ENCODE data around the gene STK32C. TPM values are rescaled to one million over a fixed set of nuclear protein-coding genes. Genes with fewer than 3 reads are reported as not detected.

STK32C gene
- total and polyA plus RNA-seq, 12 donors, result 2.7 to 8.9 (median 5.7) TPM

GRCh38 chr10:132226586-132227405, 81.0 kb downstream of the STK32C start:
- ATAC-seq, result no peak
- Histone ChIP-seq H3K9me3 (no peaks in the 10 kb centered on the region), H3K36me3 (no peaks in the 10 kb centered on the region), H3K4me1 (peaks cover 0 to 48% (median 0%) of the 10 kb centered on the region in 9 donors), H3K4me3 (no peak overlapping the region), H3K27me3 (no peaks in the 10 kb centered on the region), H3K27ac (no peak overlapping the region)
- TF ChIP-seq CTCF (IDR thresholded peaks at IDR 0.05), result no peak
- WGBS, 2 donors, result 89 to 94% methylated on average over 27 of the region's 27 CpGs
- intact Hi-C loops (cut with DNase I), result loop anchor here in 5 of 10 donors (5.0 to 10.0 kb wide), 4 partner anchors 226 to 418 kb away; no protein-coding TSS in a partner anchor
- DNase-seq, result peak in 1 of 2 donors; percentile 7

DNA sequence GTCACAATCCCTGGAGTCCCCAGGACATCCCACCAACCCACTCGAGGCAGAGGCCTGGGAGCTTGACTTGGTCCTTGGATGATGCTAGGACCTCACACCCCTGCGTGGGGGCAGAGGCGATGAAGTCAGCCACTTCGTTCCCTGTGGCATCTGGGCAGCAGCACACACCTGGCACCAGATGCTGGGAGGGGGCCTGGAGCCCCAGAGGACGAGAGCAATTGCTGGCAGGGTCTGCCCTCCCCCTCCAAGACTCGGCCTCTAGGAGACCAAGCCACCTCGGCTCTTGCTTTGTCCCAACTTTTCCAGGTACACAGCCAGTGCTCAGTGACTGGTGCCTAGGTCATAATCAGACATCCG, 81.9 kb downstream of the STK32C start:
- no peak overlapping the region for H3K27ac ChIP-seq
- H3K36me3 ChIP-seq, result no peaks in the 10 kb centered on the region
- no peak overlapping the region for H3K4me3 ChIP-seq
- TF ChIP-seq CTCF (IDR thresholded peaks at IDR 0.05), result no peak
- no peaks in the 10 kb centered on the region for H3K9me3 ChIP-seq
- H3K27me3 ChIP-seq, result no peaks in the 10 kb centered on the region
- H3K4me1 ChIP-seq, result peaks cover 0 to 43% (median 0%) of the 10 kb centered on the region in 9 donors
- WGBS, 2 donors, result 83 to 85% methylated on average over 8 of the region's 8 CpGs
- ATAC-seq (no peak), DNase-seq (no peak)
- intact Hi-C loops (cut with DNase I), result loop anchor here in 5 of 10 donors (2.0 to 10.0 kb wide), 5 partner anchors 127 to 419 kb away; no protein-coding TSS in a partner anchor

DNA sequence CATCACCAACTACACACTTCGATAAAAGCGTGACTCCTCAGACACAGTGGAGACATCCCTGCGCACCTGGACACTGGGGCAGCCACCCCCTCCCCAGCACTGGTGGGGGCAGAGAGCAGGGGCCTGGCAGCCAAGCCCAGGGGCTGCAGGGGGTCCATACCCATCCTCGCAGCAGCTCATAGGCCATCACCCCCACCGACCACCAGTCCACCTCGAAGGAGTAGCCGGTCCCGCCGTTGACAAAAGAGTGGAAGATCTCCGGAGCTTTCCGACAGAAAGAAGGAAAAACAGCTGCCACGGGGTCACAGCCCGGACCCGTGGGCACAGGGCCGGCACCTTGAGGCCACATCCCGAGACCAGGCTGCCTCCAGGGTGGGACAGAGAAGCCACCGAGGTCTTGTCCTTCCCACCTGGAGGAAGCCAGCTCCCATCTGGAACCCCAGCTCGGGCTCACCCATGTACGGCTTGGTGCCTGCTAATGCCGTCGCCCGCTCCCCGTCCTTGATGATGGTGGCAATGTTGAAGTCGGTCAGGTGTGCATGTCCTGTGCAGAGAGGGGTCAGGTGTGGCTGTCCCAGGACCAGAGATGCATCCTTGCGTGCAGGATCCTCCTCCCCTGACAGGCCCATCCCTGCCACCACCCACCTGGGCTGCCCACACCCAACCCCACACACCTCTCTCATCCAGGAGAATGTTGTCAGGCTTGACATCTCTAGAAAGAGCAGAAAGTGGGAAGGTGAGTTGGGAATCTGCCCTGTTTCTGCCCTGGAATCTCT, 82.5 kb downstream of the STK32C start:
- Histone ChIP-seq H3K4me3 (no peak overlapping the region), H3K4me1 (peaks cover 0 to 37% (median 0%) of the 10 kb centered on the region in 9 donors), H3K27me3 (no peaks in the 10 kb centered on the region), H3K36me3 (no peaks in the 10 kb centered on the region), H3K27ac (no peak overlapping the region), H3K9me3 (no peaks in the 10 kb centered on the region)
- intact Hi-C loops (cut with DNase I), result loop anchor here in 5 of 10 donors (2.0 to 10.0 kb wide), 5 partner anchors 128 to 420 kb away; no protein-coding TSS in a partner anchor
- DNase-seq (peak in 1 of 2 donors; percentile 9), ATAC-seq (no peak)
- no peak for TF ChIP-seq CTCF (IDR thresholded peaks at IDR 0.05)
- WGBS, 2 donors, result 93% methylated on average over 25 of the region's 25 CpGs

GRCh38 chr10:132224343-132225072, 83.2 kb downstream of the STK32C start:
- Histone ChIP-seq H3K9me3 (no peaks in the 10 kb centered on the region), H3K36me3 (no peaks in the 10 kb centered on the region), H3K27me3 (no peaks in the 10 kb centered on the region), H3K4me1 (peaks cover 0 to 29% (median 0%) of the 10 kb centered on the region in 9 donors), H3K27ac (no peak overlapping the region), H3K4me3 (no peak overlapping the region)
- 89 to 90% methylated on average over 20 of the region's 20 CpGs for WGBS, 2 donors
- DNase-seq (peak in 1 of 2 donors; percentile 6), ATAC-seq (no peak)
- intact Hi-C loops (cut with DNase I), result loop anchor here in 9 of 10 donors (2.0 to 10.0 kb wide), 6 partner anchors 128 to 420 kb away; no protein-coding TSS in a partner anchor
- TF ChIP-seq CTCF (IDR thresholded peaks at IDR 0.05), result no peak

All from heart right ventricle (tissue), 16 donors.